ENCODE data around the gene SYT9.

- TF ChIP-seq POLR2AphosphoS5 (IDR thresholded peaks at IDR 0.05) = no peak
- TF ChIP-seq CTCF (IDR thresholded peaks at IDR 0.05; ENCODE audit: poor library complexity, severe bottlenecking) = no peak
- TF ChIP-seq TAF1 (IDR thresholded peaks at IDR 0.05; ENCODE audit: low read depth) = no peak
- no peak for TF ChIP-seq REST (IDR thresholded peaks at IDR 0.05; ENCODE audit: borderline replicate concordance)
- no peak for TF ChIP-seq EZH2 (IDR thresholded peaks at IDR 0.05; ENCODE audit: borderline replicate concordance, insufficient read depth, low read length, poor library complexity, severe bottlenecking)
- TF ChIP-seq EP300 (conservative IDR thresholded peaks at IDR 0.05; ENCODE audit: poor library complexity, severe bottlenecking) = no peak
- TF ChIP-seq SMC3 (conservative IDR thresholded peaks at IDR 0.05; ENCODE audit: poor library complexity) = no peak
These were observed 11.0 kb downstream of the SYT9 start for GRCh38 chr11:7262672-7263071.
